SHP77 treated with DMSO at 0.1 percent for 48 hours (cell line): ENCODE measurements around the gene SNCAIP.

Source experiments
- DNase-seq: peaks from one replicate; lab custom pipeline; 2025; lab: John Stamatoyannopoulos, UW

SNCAIP gene

GRCh38 chr5:122426301-122426700 is 114.3 kb downstream of the SNCAIP start:
- no peak for DNase-seq

GRCh38 chr5:122427621-122428020 is 115.6 kb downstream of the SNCAIP start:
- DNase-seq: no peak

GRCh38 chr5:122429545-122430318 is 117.7 kb downstream of the SNCAIP start:
- DNase-seq: peak; percentile 12

DNA sequence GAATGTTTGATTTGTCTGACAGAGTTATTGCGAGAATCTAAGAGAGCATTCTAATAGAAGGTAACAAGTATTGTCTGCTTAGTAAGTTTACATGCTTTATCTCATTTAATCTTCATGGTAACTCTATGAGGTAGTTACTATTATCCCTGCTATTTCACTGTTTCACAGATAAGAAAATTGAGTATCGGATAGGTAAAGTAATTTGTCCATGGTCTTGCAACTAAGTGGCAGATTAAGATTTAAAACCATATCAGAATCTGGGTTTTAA is 118.2 kb downstream of the SNCAIP start:
- no peak for DNase-seq

DNA sequence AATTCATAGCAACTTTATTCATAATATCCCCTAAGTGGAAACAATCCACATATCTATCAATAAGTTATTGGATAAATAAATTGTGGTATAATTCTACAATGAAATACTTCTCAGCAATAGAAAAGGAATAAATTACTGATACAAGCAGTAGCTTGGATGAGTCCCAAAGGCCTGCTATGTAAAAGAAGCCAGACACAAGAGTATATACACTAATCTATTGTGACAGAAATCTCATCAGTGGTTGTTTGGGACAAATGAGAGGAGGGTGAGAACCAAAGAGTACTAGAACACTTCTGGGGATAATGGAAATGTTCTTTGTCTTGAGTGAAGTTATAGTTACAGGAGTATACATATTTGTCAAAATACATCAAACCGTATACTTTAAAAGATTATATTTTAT is 119.3 kb downstream of the SNCAIP start:
- no peak for DNase-seq

DNA sequence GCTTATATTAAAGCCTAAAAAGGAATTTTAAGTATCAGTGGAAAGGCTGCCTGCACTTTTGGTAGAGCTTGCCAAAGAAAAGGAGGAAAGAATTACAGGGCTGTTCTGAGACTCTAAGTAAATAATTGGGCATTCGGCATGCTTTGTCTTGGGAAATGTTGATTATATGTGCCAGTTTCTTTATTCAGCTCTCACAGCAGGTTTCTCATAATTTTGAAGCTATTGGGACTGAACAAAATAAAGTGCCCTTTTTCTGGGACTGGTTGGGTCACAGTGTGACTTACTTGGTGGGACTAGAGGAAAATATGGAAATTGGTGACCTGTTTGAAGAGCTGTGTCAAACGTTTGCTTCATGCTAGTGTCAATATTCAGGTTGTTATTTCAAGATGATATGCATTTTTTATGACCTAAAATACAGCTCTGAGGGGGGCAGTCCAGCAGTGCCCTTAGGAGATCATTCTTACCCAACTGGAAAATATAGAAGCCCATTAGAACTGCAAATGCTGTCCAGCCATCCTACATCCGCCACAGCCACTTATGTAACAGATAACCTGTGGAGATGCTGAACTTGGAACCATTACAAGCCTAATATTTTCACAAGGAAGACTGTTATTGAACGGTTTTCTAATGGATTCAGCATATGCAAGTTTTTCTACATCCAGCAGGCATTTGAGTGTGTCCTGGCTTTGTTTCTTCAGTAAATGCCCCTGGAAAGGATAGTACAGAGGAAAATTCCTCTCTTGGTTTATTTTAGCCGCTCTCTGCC is 122.4 kb downstream of the SNCAIP start:
- DNase-seq: no peak

DNA sequence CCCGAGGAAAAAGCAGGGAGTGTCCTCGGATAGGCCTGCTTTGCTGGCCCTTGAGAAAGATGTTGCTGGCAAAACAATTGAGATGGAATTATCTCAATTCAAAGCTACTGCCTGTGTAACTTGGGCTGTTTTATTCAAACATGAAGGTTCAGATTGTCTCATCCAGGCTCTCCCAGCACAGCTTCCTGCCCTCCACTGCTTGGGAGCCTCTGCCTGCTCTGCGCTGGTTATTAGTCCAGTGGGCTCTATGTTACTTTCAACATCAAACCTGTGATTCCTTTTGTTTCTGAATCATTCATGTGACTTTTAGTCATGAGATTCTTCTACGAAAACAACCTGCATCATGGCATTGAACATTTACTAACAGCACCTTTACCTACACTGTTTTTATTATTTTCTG is 123.2 kb downstream of the SNCAIP start:
- no peak for DNase-seq

GRCh38 chr5:122435761-122436160 is 123.7 kb downstream of the SNCAIP start:
- DNase-seq: no peak

- no peak for DNase-seq
These were observed 124.6 kb downstream of the SNCAIP start for GRCh38 chr5:122436615-122437014.

DNA sequence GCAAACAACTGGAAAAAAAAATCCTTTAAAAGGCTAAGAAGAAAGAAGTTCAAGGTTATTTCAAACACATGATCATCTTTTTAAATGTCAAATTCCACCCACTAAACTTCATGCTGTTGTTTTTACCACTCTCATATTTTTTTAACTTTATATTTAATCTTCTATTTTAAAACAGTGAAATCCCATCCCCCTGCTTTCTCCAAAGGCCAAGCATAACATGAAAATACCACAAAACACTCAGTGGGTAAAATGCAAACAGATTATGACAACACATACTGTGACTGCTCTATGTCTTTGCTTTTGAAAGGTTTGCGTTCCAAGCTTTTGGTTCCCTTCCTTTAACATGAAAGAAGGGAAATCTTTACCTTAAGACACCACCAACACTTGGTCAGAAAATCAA is 127.6 kb downstream of the SNCAIP start:
- no peak for DNase-seq

- no peak for DNase-seq
These were observed 130.9 kb downstream of the SNCAIP start for GRCh38 chr5:122442938-122443337.

DNA sequence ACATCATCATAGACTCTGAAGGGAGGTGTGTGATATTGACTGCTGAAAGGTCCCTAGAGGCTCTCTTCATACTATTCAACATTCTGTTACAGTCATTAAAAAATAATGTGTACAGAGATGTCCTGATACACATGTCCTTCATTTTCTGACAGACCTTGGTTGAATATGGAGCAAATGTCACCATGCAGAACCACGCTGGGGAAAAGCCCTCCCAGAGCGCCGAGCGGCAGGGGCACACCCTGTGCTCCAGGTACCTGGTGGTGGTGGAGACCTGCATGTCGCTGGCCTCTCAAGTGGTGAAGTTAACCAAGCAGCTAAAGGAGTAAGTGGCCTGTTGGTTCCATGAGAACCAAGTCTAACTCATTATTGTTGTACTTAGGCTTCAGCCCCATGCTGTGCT is 132.4 kb downstream of the SNCAIP start:
- no peak for DNase-seq

GRCh38 chr5:122445070-122445469 is 133.0 kb downstream of the SNCAIP start:
- no peak for DNase-seq

- DNase-seq: no peak
These were observed 135.0 kb downstream of the SNCAIP start for GRCh38 chr5:122447072-122447471.

DNA sequence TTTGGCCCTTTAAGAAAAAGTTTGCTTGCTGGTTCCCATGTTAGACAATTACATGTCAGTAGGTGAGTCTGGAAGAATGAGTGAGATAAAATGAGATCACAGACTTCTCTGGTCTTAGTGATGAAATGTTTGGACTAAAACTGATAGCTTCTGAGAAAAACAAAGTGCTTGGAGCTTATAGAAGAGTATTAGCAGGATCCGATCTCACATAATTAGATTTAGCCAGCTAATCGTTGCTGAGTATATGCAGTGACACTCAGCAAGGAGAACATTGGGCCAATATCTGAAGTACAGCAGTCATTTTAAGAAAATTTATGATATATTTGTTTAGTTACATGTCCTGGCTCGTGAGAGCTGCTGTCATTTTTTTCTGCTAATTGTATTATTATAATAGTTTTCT is 135.8 kb downstream of the SNCAIP start:
- DNase-seq: no peak

DNA sequence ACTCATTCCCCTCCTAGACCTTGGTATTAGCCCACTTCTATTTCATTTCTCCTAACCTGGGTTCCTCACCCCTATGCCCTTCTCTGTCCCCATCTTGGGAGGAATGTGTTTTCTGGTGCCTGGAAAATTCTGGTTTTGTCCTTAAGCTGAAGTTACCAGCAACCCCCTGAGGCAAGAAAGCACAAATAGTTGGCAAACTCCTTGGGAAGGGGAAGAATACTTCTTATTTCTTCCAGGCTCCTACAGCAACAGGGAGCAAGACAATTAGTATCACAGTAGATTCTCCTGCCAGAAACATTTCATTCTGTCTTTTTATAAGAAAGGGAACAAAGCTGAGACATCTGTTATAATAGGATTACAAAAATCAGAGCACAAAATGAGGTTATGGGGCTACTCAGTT is 142.5 kb downstream of the SNCAIP start:
- DNase-seq: no peak

- DNase-seq: no peak
These were observed 143.9 kb downstream of the SNCAIP start for GRCh38 chr5:122455939-122456338.

DNA sequence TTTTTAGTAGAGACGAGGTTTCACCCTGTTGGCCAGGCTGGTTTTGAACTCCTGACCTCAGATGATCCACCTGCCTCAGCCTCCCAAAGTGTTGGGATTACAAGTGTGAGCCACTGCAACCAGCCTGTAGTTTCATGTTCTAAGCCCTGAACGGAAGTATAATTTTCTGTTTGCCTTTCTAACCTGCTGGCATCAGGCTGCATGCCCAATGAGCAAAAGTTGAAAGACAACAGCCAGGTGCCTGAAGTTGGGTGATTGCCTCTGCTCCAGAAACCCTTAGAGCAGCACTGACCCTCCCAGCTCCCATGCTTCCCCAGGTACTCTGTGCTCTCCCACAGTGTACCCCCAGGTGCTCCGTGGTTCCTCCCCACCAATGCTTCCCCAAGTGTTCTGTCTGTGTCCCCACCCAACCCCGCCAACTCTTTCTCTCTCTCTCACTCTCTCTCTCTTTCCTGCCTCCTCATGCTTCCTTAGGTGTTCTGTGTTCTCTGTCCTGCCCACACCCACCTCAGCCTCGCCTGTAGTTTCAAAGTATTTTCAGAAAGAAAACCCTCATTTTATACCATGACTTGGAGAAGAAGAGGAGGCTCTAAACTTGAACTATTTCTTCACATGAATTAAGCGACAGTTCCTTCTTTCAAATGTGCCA is 145.3 kb downstream of the SNCAIP start:
- DNase-seq: no peak

GRCh38 chr5:122458278-122458872 is 146.3 kb downstream of the SNCAIP start:
- peak; percentile 6 for DNase-seq

DNA sequence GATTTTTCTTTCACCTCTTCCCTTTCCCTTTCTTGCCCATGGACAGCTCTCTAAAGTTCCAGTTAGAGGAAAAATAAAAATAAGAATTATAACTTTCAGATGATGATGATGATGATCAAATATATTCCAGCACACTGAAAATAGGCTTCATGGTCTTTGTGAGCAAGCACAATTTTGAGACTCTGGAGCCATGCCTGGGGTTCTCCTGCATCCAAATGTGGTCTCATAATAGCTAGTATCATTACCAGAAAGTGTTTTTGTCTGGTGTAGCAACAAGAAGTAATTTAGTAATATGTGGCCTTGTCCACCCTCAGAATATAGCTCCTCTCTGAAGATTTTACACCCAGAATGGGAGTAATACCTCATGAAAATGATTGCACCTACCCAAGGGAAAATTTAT is 150.4 kb downstream of the SNCAIP start:
- DNase-seq: no peak

DNA sequence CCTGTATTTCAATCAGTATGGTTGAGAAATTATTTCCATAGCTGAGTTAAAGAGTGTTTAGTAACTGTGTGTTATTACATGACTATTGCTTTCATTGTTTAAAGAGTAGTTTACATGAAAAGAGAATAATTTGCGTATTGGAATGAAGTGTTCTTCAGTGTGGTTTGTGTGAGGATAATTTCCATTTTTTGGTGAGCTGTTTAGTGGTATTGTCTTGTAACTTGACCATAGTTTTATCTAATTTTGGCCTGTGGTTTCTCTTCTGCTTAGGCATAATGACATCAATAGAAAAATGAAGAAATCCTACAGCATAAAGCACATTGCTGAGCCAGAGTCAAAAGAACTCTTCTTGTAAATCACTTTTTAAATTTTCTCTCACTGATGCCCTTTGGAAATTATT is 151.2 kb downstream of the SNCAIP start:
- DNase-seq: no peak

DNA sequence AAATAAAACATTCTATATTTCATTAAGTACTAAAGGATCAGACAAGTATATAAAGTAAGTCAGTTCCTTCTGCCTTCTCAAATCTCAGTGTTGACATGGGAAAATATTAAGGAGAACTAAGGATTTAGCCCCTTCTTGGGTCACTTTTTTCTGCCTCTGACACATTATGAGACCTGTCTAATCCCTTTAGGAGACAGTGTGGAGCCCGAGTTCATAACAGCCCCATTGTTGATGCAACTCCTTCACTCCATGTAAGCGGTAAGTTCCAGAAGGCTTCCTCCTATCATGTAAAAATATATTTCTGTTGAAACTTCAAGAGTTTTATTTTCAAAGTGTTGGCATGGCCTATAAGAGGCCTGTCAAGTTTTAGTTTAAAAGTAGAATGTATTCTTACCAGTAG is 152.2 kb downstream of the SNCAIP start:
- no peak for DNase-seq

DNA sequence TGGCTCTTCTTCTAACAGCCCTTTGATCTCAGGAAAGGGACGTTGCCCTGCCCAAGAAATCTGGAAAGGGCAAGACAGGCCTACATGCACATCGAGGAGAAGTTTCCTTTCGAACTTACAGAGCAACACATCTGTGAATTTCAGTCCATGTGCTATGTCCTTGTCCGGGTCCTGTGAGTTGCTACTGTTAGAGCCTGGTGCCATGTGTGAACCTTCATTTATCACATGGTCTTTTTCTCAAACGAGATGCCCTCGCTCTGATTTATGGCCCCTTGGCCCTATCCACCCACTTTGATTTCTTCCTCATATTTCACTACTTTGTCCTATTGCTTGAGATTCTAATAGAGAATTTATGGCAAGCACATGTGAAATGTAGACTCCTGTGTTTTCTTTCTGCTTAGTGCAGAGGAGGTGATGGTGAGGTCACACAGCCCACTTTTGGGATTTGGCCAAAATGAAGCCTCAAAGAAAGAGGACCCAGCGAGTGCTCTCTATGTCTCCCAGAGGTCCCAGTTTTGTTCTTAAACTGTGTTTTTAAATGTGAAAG is 153.1 kb downstream of the SNCAIP start:
- no peak for DNase-seq
